ENCODE measurements around the gene IDS. TPM values are rescaled to one million over a fixed set of nuclear protein-coding genes. Genes with fewer than 3 reads are reported as not detected.

The IDS gene
- total and polyA plus RNA-seq, 2 of the 8 experiments (the other 6 are each of a cell fraction or from before 2014, with no cell fraction given), result 19.9 to 20.7 TPM

GRCh38 chrX:149505671-149506070 lies 565 bp upstream of the IDS start (continued):
- TF ChIP-seq NANOG (IDR thresholded peaks at IDR 0.05; ENCODE audit: insufficient read depth, low read depth, low read length, poor library complexity, severe bottlenecking), result no peak
- no peak for TF ChIP-seq ASH2L (IDR thresholded peaks at IDR 0.05; ENCODE audit: low read length)
- no peak for TF ChIP-seq CTCF (IDR thresholded peaks at IDR 0.05; ENCODE audit: control extremely low read depth in 1 of 3, insufficient read depth in 1 of 3, low read depth in 1 of 3, low read length in 3 of 3)
- no peak for TF ChIP-seq EGR1 (IDR thresholded peaks at IDR 0.05; ENCODE audit: borderline replicate concordance, low read depth, low read length)
- TF ChIP-seq CTBP2 (IDR thresholded peaks at IDR 0.05; ENCODE audit: borderline replicate concordance, insufficient read depth, insufficient read length, low read length), result no peak

Data from H1 (cell line).